ENCODE results near the gene KLK2.

Gene KLK2

DNA sequence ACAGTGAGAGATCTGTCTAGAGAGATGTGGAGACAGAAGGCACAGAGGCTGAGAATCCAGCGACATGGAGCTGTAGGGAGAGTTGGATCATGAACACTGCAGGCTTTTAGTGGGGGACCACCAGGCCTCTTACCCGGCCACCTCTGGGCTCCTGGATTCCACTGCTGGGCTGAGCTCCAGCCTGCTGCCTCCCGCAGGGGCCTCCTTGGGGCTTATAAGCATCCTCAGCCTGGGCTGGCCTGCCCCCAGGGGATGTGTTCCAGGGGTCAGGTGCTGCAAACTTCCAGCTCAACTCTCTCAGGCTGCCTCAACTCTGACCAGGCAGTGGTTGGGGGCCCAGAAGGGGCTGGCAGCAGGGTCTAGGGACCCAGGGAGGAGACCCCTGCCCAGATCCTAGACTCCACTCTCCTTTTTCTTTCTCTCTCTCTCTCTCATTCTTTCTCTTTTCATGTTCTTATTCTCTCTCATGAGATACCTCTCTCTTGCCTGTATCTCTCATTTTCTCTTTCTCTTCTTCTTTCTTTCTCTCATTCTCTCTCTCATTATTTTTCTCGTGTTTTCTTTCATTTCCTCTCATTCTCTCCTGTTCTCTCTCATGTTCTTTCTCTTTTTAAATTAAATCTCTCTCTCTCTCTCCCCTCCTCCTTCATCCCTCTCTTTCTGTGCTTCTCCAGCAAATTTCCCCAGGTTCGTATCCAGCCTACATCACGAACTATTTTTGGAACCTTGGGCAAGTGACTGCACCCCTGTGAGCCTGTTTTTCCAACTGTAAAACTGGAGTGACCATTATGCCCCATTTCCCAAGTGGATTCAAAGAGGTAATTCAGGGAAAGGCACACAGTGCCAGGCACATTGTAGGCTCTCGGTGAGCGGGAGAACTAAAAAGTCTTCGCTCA, 38.2 kb downstream of the KLK2 start, which contains the start of gene KLK4:
Gene KLK4, minus strand, starts transcription at position 190 of the 896 bp plus-strand sequence. CDS start 657 bp downstream, outside the sequence.
- FAIRE-seq, result no peak
- no peak for DNase-seq (ENCODE audit: insufficient read length, low spot score)
- TF ChIP-seq, protein P1, sequence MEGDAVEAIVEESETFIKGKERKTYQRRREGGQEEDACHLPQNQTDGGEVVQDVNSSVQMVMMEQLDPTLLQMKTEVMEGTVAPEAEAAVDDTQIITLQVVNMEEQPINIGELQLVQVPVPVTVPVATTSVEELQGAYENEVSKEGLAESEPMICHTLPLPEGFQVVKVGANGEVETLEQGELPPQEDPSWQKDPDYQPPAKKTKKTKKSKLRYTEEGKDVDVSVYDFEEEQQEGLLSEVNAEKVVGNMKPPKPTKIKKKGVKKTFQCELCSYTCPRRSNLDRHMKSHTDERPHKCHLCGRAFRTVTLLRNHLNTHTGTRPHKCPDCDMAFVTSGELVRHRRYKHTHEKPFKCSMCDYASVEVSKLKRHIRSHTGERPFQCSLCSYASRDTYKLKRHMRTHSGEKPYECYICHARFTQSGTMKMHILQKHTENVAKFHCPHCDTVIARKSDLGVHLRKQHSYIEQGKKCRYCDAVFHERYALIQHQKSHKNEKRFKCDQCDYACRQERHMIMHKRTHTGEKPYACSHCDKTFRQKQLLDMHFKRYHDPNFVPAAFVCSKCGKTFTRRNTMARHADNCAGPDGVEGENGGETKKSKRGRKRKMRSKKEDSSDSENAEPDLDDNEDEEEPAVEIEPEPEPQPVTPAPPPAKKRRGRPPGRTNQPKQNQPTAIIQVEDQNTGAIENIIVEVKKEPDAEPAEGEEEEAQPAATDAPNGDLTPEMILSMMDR (IDR thresholded peaks at IDR 0.05; ENCODE audit: insufficient read depth, missing control alignments), result no peak

GRCh38 chr19:50912102-50912599, 38.9 kb downstream of the KLK2 start:
- no peak for FAIRE-seq
- no peak for DNase-seq (ENCODE audit: insufficient read length, low spot score)
- TF ChIP-seq, protein P1 (IDR thresholded peaks at IDR 0.05; ENCODE audit: insufficient read depth, missing control alignments), result no peak

DNA sequence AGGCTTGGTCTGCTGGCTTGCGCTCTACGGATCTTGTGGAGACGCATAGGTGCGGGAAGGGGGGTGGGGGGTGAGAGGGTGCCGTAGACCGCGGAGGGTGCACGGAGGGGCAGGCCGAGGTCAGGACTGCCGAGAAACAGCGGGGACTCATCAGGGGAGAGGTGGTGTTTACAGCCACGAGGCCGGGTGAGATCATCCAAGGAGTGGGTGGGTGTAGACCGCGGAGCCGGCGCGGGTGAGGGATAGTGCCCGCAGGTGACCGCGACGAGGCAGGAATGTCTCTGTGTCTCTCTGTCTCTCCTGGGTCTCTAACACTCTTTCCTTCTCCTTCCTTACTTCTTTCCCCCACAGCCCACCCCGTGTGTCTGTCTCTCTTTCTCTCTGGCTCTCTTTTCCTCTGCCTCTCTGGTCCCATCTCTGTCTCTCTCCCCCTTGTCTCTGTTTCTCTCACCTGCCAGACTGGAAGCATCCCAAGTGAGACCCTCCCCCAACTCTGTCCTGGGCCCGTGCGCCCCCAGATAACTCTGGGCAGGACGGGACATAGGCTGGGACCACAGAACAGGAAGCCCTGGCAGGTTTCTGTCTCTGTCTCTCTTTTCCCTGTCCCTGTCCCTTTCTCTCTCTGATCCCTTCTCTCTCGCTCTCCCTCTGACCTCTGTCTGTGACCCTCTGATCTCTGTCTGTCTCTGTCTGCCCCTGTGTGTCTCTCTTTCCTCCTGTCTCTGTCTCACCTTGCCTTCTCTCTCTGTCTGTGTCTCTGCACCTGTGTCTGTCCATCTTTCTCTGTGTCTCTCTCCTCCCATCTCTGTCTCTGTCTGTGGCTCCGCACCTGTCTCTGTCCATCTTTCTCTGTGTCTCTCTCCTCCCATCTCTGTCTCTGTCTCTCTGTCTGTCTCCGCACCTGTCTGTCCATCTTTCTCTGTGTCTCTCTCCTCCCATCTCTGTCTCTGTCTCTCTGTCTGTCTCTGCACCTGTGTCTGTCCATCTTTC, 39.8 kb downstream of the KLK2 start:
- FAIRE-seq (no peak), DNase-seq (ENCODE audit: insufficient read length, low spot score) (no peak)
- TF ChIP-seq, protein P1 (IDR thresholded peaks at IDR 0.05; ENCODE audit: insufficient read depth, missing control alignments), result no peak

GRCh38 chr19:50916069-50916468, 42.8 kb downstream of the KLK2 start:
- TF ChIP-seq, protein P1 (IDR thresholded peaks at IDR 0.05; ENCODE audit: insufficient read depth, missing control alignments), result no peak
- FAIRE-seq (no peak), DNase-seq (ENCODE audit: insufficient read length, low spot score) (no peak)

DNA sequence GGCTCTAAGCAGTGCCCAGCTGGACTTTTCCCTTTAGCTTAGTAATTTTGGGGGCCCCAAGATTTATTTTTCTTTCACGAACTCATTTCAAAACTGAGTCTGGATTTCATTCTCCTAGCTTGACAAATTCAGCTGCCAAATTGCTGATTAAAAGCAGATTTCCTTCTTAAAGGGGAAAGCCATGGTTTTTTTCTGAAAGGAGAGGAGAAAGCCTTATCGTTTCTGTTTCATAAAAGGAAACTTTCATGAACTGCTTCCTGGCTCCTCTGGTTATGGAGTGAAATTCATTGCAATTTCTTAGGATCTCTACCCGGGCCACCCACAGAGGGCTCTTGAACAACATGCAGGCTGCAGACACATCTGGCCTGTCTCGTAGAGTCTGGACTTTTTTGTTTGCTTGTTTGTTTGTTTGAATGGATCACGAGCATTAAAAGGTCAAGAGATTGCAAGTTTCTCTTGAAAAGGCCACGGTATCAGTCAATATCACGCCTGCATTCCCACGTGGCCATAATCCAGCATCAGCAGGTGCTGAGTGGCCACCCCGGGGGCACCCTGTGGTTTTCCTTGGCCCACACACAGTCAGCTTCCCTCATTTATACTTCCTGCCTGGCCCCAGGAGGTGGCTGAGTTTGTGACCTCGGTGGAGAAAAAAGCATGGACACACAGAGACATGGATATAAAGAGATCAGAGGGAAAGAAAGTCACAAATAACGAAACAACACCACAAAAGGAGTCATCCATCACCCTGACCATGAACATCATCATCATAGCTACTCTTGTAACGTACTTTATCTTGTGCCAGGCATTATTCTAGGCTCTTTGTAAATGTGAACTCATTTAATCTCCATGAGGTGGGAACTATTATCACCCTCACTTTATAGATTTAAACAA, 48.4 kb downstream of the KLK2 start:
- FAIRE-seq (no peak), DNase-seq (ENCODE audit: insufficient read length, low spot score) (no peak)
- TF ChIP-seq, protein P1 (IDR thresholded peaks at IDR 0.05; ENCODE audit: insufficient read depth, missing control alignments), result no peak

- no peak for FAIRE-seq
- TF ChIP-seq, protein P1 (IDR thresholded peaks at IDR 0.05; ENCODE audit: insufficient read depth, missing control alignments), result peak; percentile 86
- peak; percentile 61 for DNase-seq (ENCODE audit: insufficient read length, low spot score)
Measured at GRCh38 chr19:50922317-50922853, 49.1 kb downstream of the KLK2 start.

Measured in D721Med (cell line).